WERI-Rb-1 (cell line): ENCODE data around the gene MRNIP.

ENCODE experiments used
- DNase-seq: peaks from one replicate; pipeline ENCODE4 v3.0.0-alpha.2; 2020
- H3K27ac ChIP-seq: fragments of 250-450 bp; sonication (Bioruptor Pico); 2 replicates; pipeline ENCODE4 v1.5.1; 2020; ENCODE audit warnings: mild to moderate bottlenecking, moderate library complexity
- H3K27me3 ChIP-seq: fragments of 250-450 bp; sonication (Bioruptor Pico); 2 replicates; pipeline ENCODE4 v1.5.1; 2021; ENCODE audit warnings: mild to moderate bottlenecking, low read depth, moderate library complexity; ENCODE audit not compliant: insufficient read depth, severe bottlenecking
- H3K36me3 ChIP-seq: fragments of 250-450 bp; sonication (Bioruptor Pico); 2 replicates; pipeline ENCODE4 v1.5.1; 2020; ENCODE audit warnings: mild to moderate bottlenecking, moderate library complexity
- H3K4me3 ChIP-seq: 2 replicates; pipeline ENCODE4 v1.5.1; 2011; ENCODE audit warnings: low read depth, mild to moderate bottlenecking, control low read depth, low read length
- H3K9me3 ChIP-seq: fragments of 250-450 bp; sonication (Bioruptor Pico); 2 replicates; pipeline ENCODE4 v1.5.1; 2021; ENCODE audit warnings: mild to moderate bottlenecking, moderate library complexity; ENCODE audit not compliant: severe bottlenecking
- CTCF ChIP-seq: IDR thresholded peaks from 2 replicates; pipeline ENCODE4 v1.5.1; 2011; ENCODE audit warnings: low read depth, mild to moderate bottlenecking, control low read depth, inconsistent platforms, low read length

MRNIP gene

DNA sequence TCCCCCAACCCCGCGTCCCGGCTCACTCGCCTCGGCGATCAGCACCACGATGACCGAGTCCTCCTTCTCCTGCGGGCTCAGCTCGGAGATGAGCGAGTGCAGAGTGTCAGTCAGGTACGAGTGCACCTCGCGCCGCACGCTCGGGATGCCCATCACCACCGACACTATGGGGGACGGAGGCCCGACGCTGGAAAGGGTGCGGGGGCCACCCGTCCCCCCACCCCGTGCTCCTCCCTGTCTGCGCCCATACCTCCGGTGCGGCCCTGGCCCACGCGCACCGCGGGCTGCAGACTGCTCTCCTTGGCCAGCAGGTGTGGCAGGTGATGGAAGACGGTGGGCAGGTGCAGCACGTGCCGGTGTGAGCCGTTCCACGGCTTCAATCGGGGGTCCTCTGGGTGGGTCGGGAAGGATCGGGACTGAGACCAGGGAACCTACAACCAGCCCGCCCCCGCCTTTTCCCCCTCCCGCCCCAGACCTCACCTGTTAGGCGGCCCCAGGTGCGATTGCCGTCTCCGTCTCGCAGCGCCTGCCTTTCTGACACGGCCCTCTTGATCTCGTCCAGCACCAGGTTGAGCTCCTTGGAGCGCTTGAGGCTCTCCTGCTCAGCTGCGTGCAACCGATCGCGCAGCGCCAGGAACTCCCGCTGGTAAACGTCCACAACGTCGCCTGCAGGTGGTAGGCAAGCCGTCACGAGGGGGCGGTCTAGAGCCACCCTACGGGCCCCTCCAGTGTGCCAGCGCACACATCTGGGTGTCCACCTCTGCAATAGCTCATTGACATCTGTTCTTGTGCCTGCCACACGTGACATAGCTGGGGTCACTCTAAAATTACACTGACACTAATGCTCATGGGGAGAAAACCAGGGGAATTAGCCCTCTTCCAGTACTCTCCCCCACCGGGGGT, 57.1 kb downstream of the MRNIP start:
- Histone ChIP-seq H3K27me3 (no peaks in the 10 kb centered on the region), H3K27ac (no peak overlapping the region), H3K4me3 (no peak overlapping the region), H3K9me3 (no peaks in the 10 kb centered on the region), H3K36me3 (no peaks in the 10 kb centered on the region; the same call in 1 of the 2 replicates)
- no peak for DNase-seq
- 0 out of 2 replicates have a peak, but pooled peaks have one; percentile 24 for TF ChIP-seq CTCF

DNA sequence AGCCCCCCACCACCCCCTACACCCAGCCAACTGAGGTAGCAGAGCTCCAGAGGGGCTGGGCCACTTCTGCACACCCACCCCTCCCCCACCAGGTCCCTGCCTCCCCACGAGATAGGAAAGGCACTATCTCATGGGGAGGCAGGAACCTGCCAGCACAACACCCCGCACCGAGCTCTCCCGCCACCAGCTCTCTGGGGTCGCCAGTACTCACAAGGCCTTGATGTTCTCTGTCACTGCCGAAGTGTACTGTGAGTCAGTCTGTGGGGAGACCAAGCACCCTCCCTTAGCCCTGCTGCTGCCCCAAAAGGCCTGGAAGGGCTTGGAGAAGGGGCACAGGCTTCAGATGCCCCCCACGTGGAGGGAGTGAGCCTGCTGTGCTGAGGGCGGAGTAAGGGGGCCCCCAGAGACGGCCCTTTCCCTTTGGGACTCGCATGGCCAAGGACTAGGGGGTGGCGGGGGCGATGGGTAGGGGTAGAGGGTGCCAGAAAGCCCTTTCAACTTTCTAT, 57.9 kb downstream of the MRNIP start:
- TF ChIP-seq CTCF: no peak
- no peak overlapping the region for H3K27ac ChIP-seq
- no peaks in the 10 kb centered on the region; the same call in 1 of the 2 replicates for H3K36me3 ChIP-seq
- no peaks in the 10 kb centered on the region for H3K27me3 ChIP-seq
- no peak for DNase-seq
- no peaks in the 10 kb centered on the region for H3K9me3 ChIP-seq
- H3K4me3 ChIP-seq: no peak overlapping the region

DNA sequence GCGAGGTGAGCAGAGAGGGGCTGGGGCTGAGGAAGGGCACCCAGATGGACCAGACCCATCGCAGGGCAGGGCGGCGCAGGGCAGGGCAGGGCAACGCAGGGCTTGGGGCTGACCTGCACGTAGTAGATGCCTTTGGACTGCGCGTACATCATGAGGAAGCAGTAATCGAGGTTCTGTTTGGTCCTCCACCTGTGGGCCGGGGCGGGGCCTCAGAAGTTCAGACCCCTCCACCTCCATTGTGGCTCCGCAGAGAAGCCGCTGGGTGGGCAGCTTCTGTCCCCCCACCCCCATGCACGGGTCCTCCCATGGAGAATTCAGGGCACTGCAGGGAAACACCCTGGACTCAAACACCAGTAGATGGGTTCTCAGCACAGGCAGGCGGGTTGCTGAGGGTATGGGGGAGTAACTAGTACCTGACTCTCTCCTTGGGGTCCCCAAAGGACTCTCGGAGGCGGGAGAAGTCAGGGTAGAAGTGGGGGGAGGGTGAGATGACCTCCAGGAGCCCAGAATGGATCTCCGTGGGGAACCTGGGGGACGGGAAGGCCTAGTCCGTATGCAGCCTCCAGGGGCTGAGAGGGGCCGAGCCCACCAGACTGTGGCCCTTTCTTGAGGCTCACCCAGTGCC, 58.4 kb downstream of the MRNIP start:
- no peak for DNase-seq
- TF ChIP-seq CTCF: no peak
- Histone ChIP-seq H3K27ac (no peak overlapping the region), H3K36me3 (no peaks in the 10 kb centered on the region; the same call in 1 of the 2 replicates), H3K27me3 (no peaks in the 10 kb centered on the region), H3K9me3 (no peaks in the 10 kb centered on the region), H3K4me3 (no peak overlapping the region)

DNA sequence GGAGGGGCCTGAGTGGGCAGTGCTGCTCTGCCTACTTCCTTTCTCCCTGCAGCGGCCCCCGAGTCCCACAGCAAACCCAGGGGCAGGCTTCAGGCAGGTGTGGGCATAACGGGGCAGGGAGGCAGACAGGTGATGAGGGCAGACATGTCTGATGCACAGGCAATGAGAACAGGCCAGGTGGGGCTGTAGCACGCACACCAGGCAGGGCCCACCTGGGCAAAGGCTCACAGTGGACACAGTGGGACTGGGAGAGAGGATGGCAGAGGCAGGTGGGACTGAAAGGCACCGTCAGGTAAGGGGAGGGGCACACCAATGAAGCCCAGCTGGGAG, 59.0 kb downstream of the MRNIP start:
- no peak for TF ChIP-seq CTCF
- H3K9me3 ChIP-seq: no peaks in the 10 kb centered on the region
- H3K27ac ChIP-seq: no peak overlapping the region
- no peak overlapping the region for H3K4me3 ChIP-seq
- H3K36me3 ChIP-seq: no peaks in the 10 kb centered on the region; the same call in 1 of the 2 replicates
- H3K27me3 ChIP-seq: no peaks in the 10 kb centered on the region
- DNase-seq: no peak

DNA sequence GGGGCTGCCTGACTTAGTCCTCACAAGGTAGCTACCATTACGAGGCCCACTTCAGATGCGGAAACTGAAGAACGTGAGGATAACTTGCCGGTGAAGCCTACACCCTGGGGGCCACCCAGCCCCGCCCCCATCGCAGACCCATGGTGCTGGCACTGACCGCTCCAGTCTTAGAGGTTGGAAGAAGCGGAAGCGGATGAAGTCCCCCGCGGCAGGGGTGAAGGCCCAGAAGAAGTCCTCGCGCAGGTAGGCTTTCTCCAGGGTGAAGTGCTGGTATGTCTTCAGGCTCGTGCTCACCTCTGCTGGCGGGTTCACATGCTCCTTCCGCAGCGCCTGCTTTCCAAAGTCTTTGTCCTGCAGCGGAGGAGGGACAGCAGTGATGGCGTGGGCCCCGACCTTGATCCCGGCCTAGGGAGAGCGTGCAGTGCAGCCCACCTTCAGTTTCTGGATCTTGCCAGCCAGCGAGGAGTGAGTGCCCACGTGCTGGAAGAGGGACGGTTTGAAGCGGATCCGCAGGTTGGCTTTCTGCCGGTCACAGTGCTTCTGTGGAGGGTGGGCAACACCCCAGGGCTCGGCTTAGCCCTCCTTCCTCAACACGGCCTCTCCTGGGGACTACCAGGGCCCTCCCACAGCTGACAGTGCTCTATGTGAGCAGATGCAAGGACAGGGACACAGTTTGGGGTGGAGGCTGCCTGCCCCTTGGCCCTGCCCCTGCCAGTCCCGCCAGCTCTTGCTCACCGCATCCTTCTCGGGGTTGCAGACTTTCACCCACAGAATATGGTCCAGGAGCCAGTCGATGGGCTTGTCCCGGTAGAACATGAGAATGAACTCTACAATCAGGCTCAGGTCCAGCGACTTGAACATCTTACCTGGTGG, 59.6 kb downstream of the MRNIP start:
- Histone ChIP-seq H3K36me3 (no peaks in the 10 kb centered on the region; the same call in 1 of the 2 replicates), H3K4me3 (no peak overlapping the region), H3K27ac (no peak overlapping the region), H3K27me3 (no peaks in the 10 kb centered on the region), H3K9me3 (no peaks in the 10 kb centered on the region)
- no peak for TF ChIP-seq CTCF
- no peak for DNase-seq
